Psoas muscle (tissue), 8 donors: ENCODE measurements around the gene TNFAIP2. TPM values are rescaled to one million over a fixed set of nuclear protein-coding genes. Genes with fewer than 3 reads are reported as not detected.
A peak's percentile ranks its signal among the peaks of the same experiment; 100 is the strongest.

Experiments
- ATAC-seq, 4 donors: fragments of 200-7000 bp; cut with Tn5 transposase; one replicate each; pipeline ENCODE4 v1.9.1; 2020; ENCODE audit warnings: moderate library complexity in 3 of 4, mild to moderate bottlenecking in 2 of 4
- DNase-seq, 2 donors: peaks; one replicate each; pipeline ENCODE4 v3.0.0-alpha.2; 2020
- H3K27ac ChIP-seq: fragments of 200-600 bp; one replicate; pipeline ENCODE4 v1.8.0; 2022
- H3K27me3 ChIP-seq, 3 donors: fragments of 200-600 bp in 1 of 3; one replicate each; pipeline versions ENCODE4 v1.6.1 to v1.8.0; 2013 to 2022; ENCODE audit warnings: low read length in 2 of 3, mild to moderate bottlenecking in 2 of 3, moderate library complexity in 1 of 3; ENCODE audit not compliant: insufficient read depth in 3 of 3
- H3K36me3 ChIP-seq, 2 donors: fragments of 200-600 bp in 1 of 2; one replicate each; pipeline versions ENCODE4 v1.6.1 to v1.8.0; 2013 to 2022; ENCODE audit warnings: low read depth in 1 of 2, mild to moderate bottlenecking in 1 of 2, moderate library complexity in 1 of 2; ENCODE audit not compliant: insufficient read depth in 1 of 2
- H3K4me1 ChIP-seq: fragments of 200-600 bp; one replicate; pipeline ENCODE4 v1.8.0; 2022
- H3K4me3 ChIP-seq: fragments of 200-600 bp; one replicate; pipeline ENCODE4 v1.8.0; 2022; ENCODE audit warnings: mild to moderate bottlenecking
- H3K9me3 ChIP-seq: fragments of 200-600 bp; one replicate; pipeline ENCODE4 v1.8.0; 2022
- CTCF ChIP-seq: fragments of 200-600 bp; IDR thresholded peaks from one replicate; pipeline ENCODE4 v1.8.0; 2022; ENCODE audit warnings: antibody characterized with exemption
- WGBS, 3 donors: extraction: QIAGEN DNeasy Blood & Tissue Kit; methylation state at CpG; one replicate each; pipeline versions ENCODE4 v1.1.6 to v1.1.7; 2013; 5-methylcytosine and 5-hydroxymethylcytosine counted together
- intact Hi-C, 2 donors: fragments of 100-400 bp; cut with DNase I; formaldehyde crosslinking; loops; one replicate each; pipeline versions ENCODE4 v1.11.0 to v1.14.2; 2022
- polyA plus RNA-seq, 3 donors: library from polyadenylated mRNA; stranded (reverse); fragments of 200-250 nt; gene quantifications; one replicate each; pipeline ENCODE4 v1.2.3, GENCODE V29; 2013
- total RNA-seq, 4 donors: library from RNA; stranded (reverse); fragmentation: NEBNext Ultra II Directional in 2 of 4; extraction: Animal tissue kit (Norgen Biotek cat#: 25700) in 2 of 4; gene quantifications; one replicate each; pipeline versions ENCODE4 v1.2.1 to v1.2.4, GENCODE V29; 2021 to 2023
- donor health status: healthy with polysubstance abuse.
- donor health status: DM: no; HTN: no; CAD: no; lungs with moderate emphysema.
- donor health status: Bipolar disorder and iron deficiency.
- donor health status: healthy.
- donor health status: DM: yes; HTN: yes; CAD: no.
- donor health status: DM: no; HTN: no; CAD: no.
- donor health status: DM: no; HTN: no; CAD: no.
- donor health status: DM: yes; HTN: yes; CAD: no.

TNFAIP2 gene
- total and polyA plus RNA-seq, 7 donors, result 25.7 to 146 (median 39.9) TPM

GRCh38 chr14:103161054-103161397 lies 37.8 kb downstream of the TNFAIP2 start:
- Histone ChIP-seq H3K27me3 (no peaks in the 10 kb centered on the region), H3K36me3 (no peaks in the 10 kb centered on the region), H3K4me3 (no peak overlapping the region), H3K27ac (no peak overlapping the region), H3K4me1 (no peaks in the 10 kb centered on the region), H3K9me3 (no peaks in the 10 kb centered on the region)
- WGBS, 3 donors, result 16 to 21% (median 20%) methylated on average over 4 of the region's 4 CpGs
- ATAC-seq, result peak in 2 of 4 donors; percentile 71 to 81
- intact Hi-C loops, result no loop called here
- no peak for DNase-seq
- TF ChIP-seq CTCF, result no peak

- WGBS, 3 donors, result 80 to 90% (median 82%) methylated on average over 5 of the region's 5 CpGs
- H3K27ac ChIP-seq, result no peak overlapping the region
- DNase-seq (no peak), ATAC-seq (no peak)
- H3K36me3 ChIP-seq, result no peaks in the 10 kb centered on the region
- no peak overlapping the region for H3K4me3 ChIP-seq
- intact Hi-C loops, result no loop called here
- no peaks in the 10 kb centered on the region for H3K9me3 ChIP-seq
- no peaks in the 10 kb centered on the region for H3K27me3 ChIP-seq
- TF ChIP-seq CTCF, result no peak
- H3K4me1 ChIP-seq, result no peaks in the 10 kb centered on the region
Observed at GRCh38 chr14:103163199-103163598, 39.9 kb downstream of the TNFAIP2 start.

- H3K27me3 ChIP-seq, result no peaks in the 10 kb centered on the region
- no peak for DNase-seq
- intact Hi-C loops, result no loop called here
- TF ChIP-seq CTCF, result no peak
- no peaks in the 10 kb centered on the region for H3K36me3 ChIP-seq
- no peak for ATAC-seq
- no peaks in the 10 kb centered on the region for H3K4me1 ChIP-seq
- no peaks in the 10 kb centered on the region for H3K9me3 ChIP-seq
- no peak overlapping the region for H3K4me3 ChIP-seq
- WGBS, 3 donors, result 59 to 70% (median 68%) methylated on average over 10 of the region's 10 CpGs
- H3K27ac ChIP-seq, result no peak overlapping the region
Observed at GRCh38 chr14:103164006-103164405, 40.7 kb downstream of the TNFAIP2 start.

GRCh38 chr14:103164779-103165178 lies 41.5 kb downstream of the TNFAIP2 start:
- Histone ChIP-seq H3K27ac (no peak overlapping the region), H3K9me3 (no peaks in the 10 kb centered on the region), H3K36me3 (no peaks in the 10 kb centered on the region), H3K27me3 (no peaks in the 10 kb centered on the region), H3K4me3 (no peak overlapping the region), H3K4me1 (no peaks in the 10 kb centered on the region)
- TF ChIP-seq CTCF, result no peak
- intact Hi-C loops, result no loop called here
- no peak for DNase-seq
- WGBS, 3 donors, result 44 to 65% (median 48%) methylated on average over 9 of the region's 9 CpGs
- no peak for ATAC-seq

GRCh38 chr14:103165323-103165722 lies 42.1 kb downstream of the TNFAIP2 start:
- H3K9me3 ChIP-seq, result no peaks in the 10 kb centered on the region
- no peak for TF ChIP-seq CTCF
- 78 to 89% (median 80%) methylated on average over 6 of the region's 6 CpGs for WGBS, 3 donors
- H3K27me3 ChIP-seq, result no peaks in the 10 kb centered on the region
- H3K4me3 ChIP-seq, result no peak overlapping the region
- ATAC-seq (no peak), DNase-seq (no peak)
- H3K4me1 ChIP-seq, result no peaks in the 10 kb centered on the region
- H3K36me3 ChIP-seq, result no peaks in the 10 kb centered on the region
- intact Hi-C loops, result no loop called here
- no peak overlapping the region for H3K27ac ChIP-seq
